Dedifferentiated amniotic fluid mesenchymal stem cell (primary cell): ENCODE measurements around the gene LRP1B.
"Not testable (repeated sequence)": the region's sequence is repeated elsewhere in the genome, so short reads cannot be mapped to it uniquely, and the experiment has no call there.

Experiments
- DNase-seq: peaks from one replicate; pipeline ENCODE4 v3.0.0-alpha.2; 2016; ENCODE audit errors: extremely low spot score

LRP1B gene

GRCh38 chr2:141889788-141890187 lies 241.0 kb downstream of the LRP1B start:
- DNase-seq: no peak

- no peak for DNase-seq
Measured at GRCh38 chr2:141888987-141889555, 241.7 kb downstream of the LRP1B start.

GRCh38 chr2:141887363-141887762 lies 243.5 kb downstream of the LRP1B start:
- DNase-seq: no peak

- DNase-seq: no peak
Measured at GRCh38 chr2:141878016-141878415, 252.8 kb downstream of the LRP1B start.

- DNase-seq: no peak
Measured at GRCh38 chr2:141871913-141872634, 258.7 kb downstream of the LRP1B start.

GRCh38 chr2:141869572-141869971 lies 261.2 kb downstream of the LRP1B start:
- DNase-seq: no peak

GRCh38 chr2:141863964-141864363 lies 266.9 kb downstream of the LRP1B start:
- DNase-seq: no peak

- no peak for DNase-seq
Measured at GRCh38 chr2:141856215-141856919, 274.4 kb downstream of the LRP1B start.

GRCh38 chr2:141848191-141848590 lies 282.6 kb downstream of the LRP1B start:
- no peak for DNase-seq

- DNase-seq: no peak
Measured at GRCh38 chr2:141844231-141844630, 286.6 kb downstream of the LRP1B start.

GRCh38 chr2:141835103-141835502 lies 295.7 kb downstream of the LRP1B start:
- DNase-seq: no peak

GRCh38 chr2:141828761-141829160 lies 302.1 kb downstream of the LRP1B start:
- no peak for DNase-seq

GRCh38 chr2:141824790-141825189 lies 306.0 kb downstream of the LRP1B start:
- no peak for DNase-seq

GRCh38 chr2:141820893-141821292 lies 309.9 kb downstream of the LRP1B start:
- DNase-seq: no peak

GRCh38 chr2:141815320-141815719 lies 315.5 kb downstream of the LRP1B start:
- not testable (repeated sequence) for DNase-seq

GRCh38 chr2:141814150-141814549 lies 316.7 kb downstream of the LRP1B start:
- no peak for DNase-seq

GRCh38 chr2:141810148-141810547 lies 320.7 kb downstream of the LRP1B start:
- no peak for DNase-seq

GRCh38 chr2:141806090-141806489 lies 324.7 kb downstream of the LRP1B start:
- DNase-seq: no peak

GRCh38 chr2:141805302-141805701 lies 325.5 kb downstream of the LRP1B start:
- DNase-seq: no peak

GRCh38 chr2:141796449-141796848 lies 334.4 kb downstream of the LRP1B start:
- DNase-seq: no peak

GRCh38 chr2:141791521-141791920 lies 339.3 kb downstream of the LRP1B start:
- no peak for DNase-seq

- no peak for DNase-seq
Measured at GRCh38 chr2:141782574-141782973, 348.2 kb downstream of the LRP1B start.

- no peak for DNase-seq
Measured at GRCh38 chr2:141778315-141778835, 352.4 kb downstream of the LRP1B start.
